Left ventricle myocardium inferior (tissue), 1 donor: ENCODE data around the gene CFAP69. TPM values are rescaled to one million over a fixed set of nuclear protein-coding genes. Genes with fewer than 3 reads are reported as not detected.

Experiments
- DNase-seq: peaks from one replicate; pipeline ENCODE4 v3.0.0-alpha.2; 2020
- H3K27ac ChIP-seq: fragments of 200-600 bp; replicated peaks from 2 replicates; pipeline ENCODE4 v1.8.0; 2021
- H3K27me3 ChIP-seq: fragments of 200-600 bp; 2 replicates; pipeline ENCODE4 v1.8.0; 2021; ENCODE audit warnings: low read depth
- H3K36me3 ChIP-seq: fragments of 200-600 bp; 2 replicates; pipeline ENCODE4 v1.8.0; 2021
- H3K4me1 ChIP-seq: fragments of 200-600 bp; 2 replicates; pipeline ENCODE4 v1.8.0; 2021
- H3K4me3 ChIP-seq: fragments of 200-600 bp; 2 replicates; pipeline ENCODE4 v1.8.0; 2021; ENCODE audit warnings: mild to moderate bottlenecking, moderate library complexity
- H3K9me3 ChIP-seq: fragments of 200-600 bp; replicated peaks from 2 replicates; pipeline ENCODE4 v1.8.0; 2021
- CTCF ChIP-seq: fragments of 200-600 bp; IDR thresholded peaks from 2 replicates; pipeline ENCODE4 v1.8.0; 2021; ENCODE audit warnings: antibody characterized with exemption, mild to moderate bottlenecking, borderline replicate concordance
- intact Hi-C: fragments of 100-400 bp; cut with micrococcal nuclease; formaldehyde crosslinking; loops from one replicate; pipeline ENCODE4 v1.11.0; 2022
- total RNA-seq: library from RNA; stranded (reverse); fragmentation: NEBNext Ultra II Directional; extraction: Animal tissue kit (Norgen Biotek cat#: 25700); gene quantifications from one replicate; pipeline ENCODE4 v1.2.1, GENCODE V29; 2021
- donor health status: DM: no; HTN: yes; CAD: no; lungs with severe emphysema.

The CFAP69 gene
- total RNA-seq, 1 donor from 2014 or later, result 3.8 TPM

GRCh38 chr7:90351987-90352386 is 107.0 kb downstream of the CFAP69 start:
- no peak for DNase-seq
- Histone ChIP-seq H3K27ac (no peak overlapping the region), H3K4me3 (no peak overlapping the region), H3K27me3 (no peaks in the 10 kb centered on the region), H3K36me3 (peaks cover 40% of the 10 kb centered on the region), H3K9me3 (no peaks in the 10 kb centered on the region), H3K4me1 (peaks cover 12% of the 10 kb centered on the region)
- TF ChIP-seq CTCF, result no peak
- intact Hi-C loops, result no loop called here

Other genes starting within 250 kb of the CFAP69 start
- gene STEAP1, start 90.7 kb upstream of the CFAP69 start, total RNA-seq, result 1.2 TPM
- gene STEAP2, start 33.4 kb upstream of the CFAP69 start, total RNA-seq, result 6.1 TPM
- gene FAM237B, start 76.1 kb downstream of the CFAP69 start, total RNA-seq, result not detected
- 24.2 TPM for gene GTPBP10, start 101.5 kb downstream of the CFAP69 start, total RNA-seq
- gene CLDN12, start 158.3 kb downstream of the CFAP69 start, total RNA-seq, result 40.3 TPM
- gene PTTG1IP2, start 224.5 kb downstream of the CFAP69 start, total RNA-seq, result not detected